ENCODE data around the gene MASP1.

Gene MASP1

GRCh38 chr3:187291512-187292132 is at the start of gene MASP1:
Gene MASP1 (minus strand): TSS chr3:187291737. CDS start chr3:187291632, 105 bp downstream.
- peak; percentile 9 for DNase-seq

GRCh38 chr3:187340578-187340977 is 49.0 kb upstream of the MASP1 start:
- DNase-seq = no peak

- DNase-seq = no peak
Observed at GRCh38 chr3:187336322-187336721, 44.8 kb upstream of the MASP1 start.

GRCh38 chr3:187334904-187335303 is 43.4 kb upstream of the MASP1 start:
- no peak for DNase-seq

DNA sequence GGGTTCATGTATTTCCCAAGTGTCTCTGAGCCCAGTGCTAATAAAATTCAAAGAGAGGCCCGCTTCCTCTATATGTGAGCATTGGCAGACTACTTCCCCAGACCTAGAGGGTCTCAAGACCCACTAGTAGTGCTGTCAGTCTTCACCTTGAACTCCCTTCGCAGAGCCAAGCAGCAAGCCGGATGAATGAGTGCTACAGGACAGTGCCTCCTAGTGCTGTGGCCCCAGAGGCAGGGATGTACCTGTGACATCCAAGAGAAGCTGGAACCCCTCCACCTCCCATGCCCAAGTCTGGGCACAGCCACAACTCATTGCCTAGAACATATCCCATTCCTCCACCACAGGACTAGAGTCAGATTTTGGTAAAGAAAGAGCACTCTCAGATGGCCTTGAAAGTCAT is 37.2 kb upstream of the MASP1 start:
- no peak for DNase-seq

- no peak for DNase-seq
Observed at GRCh38 chr3:187327845-187328244, 36.3 kb upstream of the MASP1 start.

- DNase-seq = no peak
Observed at GRCh38 chr3:187325632-187326031, 34.1 kb upstream of the MASP1 start.

DNA sequence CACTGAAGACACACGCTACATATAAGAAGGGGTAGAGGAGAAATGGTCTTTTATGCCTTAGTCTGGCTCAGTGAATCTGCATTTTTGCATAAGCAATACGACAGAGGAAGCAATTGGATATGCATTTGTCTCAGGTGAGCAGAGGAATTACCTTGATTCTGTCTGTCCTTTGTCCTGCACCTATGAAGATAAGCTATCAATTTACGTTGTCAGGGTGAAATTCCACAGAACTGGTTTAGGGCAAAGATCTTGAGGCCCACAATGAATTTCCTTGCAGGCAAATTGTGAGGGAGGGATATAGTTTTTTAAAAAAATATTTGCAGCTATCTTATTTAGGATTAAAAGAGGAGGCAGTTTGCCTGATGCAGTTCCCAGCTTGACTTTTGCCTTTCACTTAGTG is 31.6 kb upstream of the MASP1 start:
- no peak for DNase-seq

DNA sequence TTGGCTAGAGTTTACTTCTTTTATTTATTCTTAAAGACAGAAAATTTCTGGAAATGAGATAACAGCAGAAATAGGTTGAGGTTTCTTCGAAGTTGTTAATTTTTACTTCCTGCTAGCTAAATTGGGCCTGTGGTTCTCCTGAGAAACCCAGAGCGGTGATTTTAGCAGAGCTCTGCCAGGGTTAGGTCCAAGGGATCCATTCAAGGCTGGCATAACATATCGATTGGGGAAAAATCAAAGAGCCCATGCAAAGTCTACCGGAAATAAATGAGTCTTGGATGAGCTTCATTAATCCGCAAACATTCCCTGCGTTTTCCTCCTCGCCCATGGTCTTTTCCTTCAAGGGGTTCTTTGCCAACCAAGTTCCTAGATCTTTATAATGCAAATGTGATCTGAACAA is 30.8 kb upstream of the MASP1 start:
- no peak for DNase-seq

DNA sequence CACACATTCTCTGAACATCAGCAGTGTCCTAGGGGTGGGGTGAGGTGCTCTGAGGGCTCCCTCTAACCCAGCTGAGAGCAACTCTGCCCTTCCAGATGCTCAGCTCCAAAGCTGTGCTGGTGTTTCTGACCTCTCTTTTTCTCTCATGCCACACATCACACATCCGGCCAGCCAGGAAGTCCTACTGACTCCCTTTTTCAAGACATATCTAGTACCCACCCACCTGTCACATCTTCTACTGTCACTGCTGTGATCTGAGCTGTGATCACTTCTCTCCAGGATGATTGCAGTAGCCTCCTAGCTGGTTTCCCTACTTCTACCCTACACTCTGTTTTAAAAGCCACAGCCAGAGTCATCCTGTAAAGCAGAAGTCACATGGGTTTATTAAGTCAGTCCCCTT is 30.2 kb upstream of the MASP1 start:
- DNase-seq = no peak

- peak; percentile 21 for DNase-seq
Observed at GRCh38 chr3:187319699-187320302, 28.3 kb upstream of the MASP1 start.

DNA sequence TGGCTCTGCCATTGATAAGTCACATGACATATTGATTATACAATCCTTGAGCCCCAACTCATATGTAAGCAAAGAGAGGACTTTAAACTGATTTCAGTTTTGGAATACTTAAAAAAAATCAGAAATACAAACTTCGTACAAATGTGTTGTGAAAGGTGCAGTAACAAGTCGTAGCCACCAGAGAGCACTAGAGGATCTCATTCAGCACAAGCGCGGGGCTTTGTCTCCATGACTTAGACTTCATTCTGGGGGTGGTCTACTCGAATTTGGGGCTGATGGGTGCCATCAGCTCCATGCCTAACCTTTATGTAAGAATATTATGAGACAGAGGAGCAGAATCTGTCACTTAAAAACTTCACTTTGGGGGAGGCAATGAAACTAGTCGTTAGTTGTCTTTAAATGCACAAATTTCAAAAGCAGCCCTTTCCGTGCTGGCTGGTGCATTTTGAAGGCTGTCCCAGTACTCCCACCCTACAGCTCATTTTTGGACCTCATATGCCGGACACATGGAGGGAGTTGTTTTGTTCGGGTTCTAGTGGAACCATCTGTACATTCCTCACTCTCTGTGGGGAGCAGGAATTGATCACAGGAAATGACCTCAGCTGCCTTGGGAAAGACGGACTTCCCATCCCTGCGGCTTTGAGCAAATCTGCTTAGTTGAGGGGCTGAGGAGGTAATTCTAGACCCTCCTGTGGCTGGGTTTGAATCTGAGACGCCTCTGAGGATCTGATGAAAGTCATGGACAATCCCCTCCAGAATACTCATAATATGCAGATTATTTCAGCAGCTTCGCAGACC is 27.5 kb upstream of the MASP1 start:
- DNase-seq = peak; percentile 23

- no peak for DNase-seq
Observed at GRCh38 chr3:187315872-187316271, 24.3 kb upstream of the MASP1 start.

- no peak for DNase-seq
Observed at GRCh38 chr3:187314176-187314575, 22.6 kb upstream of the MASP1 start.

DNA sequence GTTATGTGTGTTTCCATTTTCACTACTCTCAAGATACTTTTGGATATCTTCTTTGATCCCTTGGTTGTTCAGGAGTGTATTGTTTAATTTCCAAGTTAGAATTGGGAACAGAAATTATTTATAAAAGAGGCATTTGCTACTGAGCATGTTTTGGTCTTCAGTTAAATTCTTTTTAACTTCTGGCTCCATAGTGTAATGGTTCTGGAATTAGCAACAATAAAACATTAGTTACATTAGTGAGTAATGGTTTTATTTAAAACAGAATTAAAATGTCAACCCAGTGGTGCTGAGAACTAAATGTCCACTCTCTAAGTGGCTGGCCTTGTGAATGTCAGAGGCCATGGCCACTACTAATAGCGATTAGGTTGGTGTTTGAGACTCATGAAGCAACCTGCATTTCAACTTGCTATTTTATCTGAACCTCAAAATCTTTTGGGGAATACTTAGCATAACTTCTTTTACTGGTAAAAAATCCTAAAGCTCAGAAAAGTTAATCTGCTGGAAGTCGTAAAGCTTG is 19.5 kb upstream of the MASP1 start:
- DNase-seq = no peak

DNA sequence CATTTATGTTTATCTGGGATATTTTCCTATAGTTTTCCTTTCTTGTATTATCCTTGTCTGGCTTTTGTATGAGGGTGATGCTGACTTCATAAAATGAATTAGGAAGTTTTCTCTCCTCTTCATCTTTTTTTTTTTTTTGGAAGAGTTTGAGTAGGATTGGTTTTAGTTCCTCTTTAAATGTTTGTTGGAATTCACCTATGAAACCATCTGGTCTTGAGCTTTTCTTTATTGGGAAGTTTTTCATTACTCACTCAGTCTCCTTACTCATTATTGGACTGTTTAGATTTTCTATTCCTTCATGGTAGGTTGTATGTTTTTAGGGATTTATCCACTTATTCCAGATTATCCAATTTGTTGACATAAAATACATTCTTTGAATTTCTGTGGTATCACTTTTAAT is 18.7 kb upstream of the MASP1 start:
- DNase-seq = no peak

- DNase-seq = no peak
Observed at GRCh38 chr3:187305881-187306280, 14.3 kb upstream of the MASP1 start.

DNA sequence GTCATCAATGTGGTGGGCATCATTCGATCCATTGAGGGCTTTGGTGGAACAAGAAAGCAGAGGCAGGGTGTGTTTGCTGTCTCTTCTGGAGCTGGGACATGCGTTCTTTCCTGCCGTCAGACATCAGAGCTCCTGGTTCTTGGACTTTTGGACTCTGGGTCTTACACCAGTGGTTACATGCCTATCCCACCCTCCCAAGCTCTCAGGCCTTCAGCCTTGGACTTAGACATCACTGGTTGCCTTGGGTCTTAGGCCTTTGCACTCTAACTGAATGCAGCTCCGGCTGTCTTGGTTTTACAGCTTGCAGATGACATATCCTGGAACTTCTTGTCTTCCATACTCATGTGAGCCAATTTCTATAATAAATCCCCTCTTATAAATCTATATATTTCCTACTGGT is 8.1 kb upstream of the MASP1 start:
- DNase-seq = no peak

DNA sequence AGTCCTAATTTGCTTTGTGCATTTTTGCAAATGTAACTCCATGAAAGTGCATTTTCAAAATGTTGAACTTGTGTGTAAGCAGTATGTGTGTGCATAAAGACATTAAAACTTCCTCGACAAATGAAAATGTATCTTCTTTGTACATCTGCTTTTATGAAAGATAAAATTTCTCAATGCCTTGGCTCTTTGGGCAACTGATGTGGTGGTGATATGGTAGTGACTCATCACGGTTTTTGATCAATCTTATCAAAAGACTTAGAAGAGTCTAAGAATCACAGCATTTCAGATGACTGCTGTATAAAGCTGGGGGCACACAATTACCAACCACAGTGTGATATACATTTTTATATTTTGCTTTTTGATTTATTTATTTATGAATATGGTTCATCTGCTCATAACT is 5.4 kb upstream of the MASP1 start:
- no peak for DNase-seq

- DNase-seq = no peak
Observed at GRCh38 chr3:187296058-187296457, 4.5 kb upstream of the MASP1 start.

GRCh38 chr3:187295316-187296034 is 3.9 kb upstream of the MASP1 start:
- DNase-seq = no peak

GRCh38 chr3:187293516-187294430 is 2.2 kb upstream of the MASP1 start:
- DNase-seq = no peak

Data from NCI-H526 treated with DMSO at 0.1 percent for 48 hours (cell line).